Measurements from ENCODE around the gene ADGRG6. TPM values are rescaled to one million over a fixed set of nuclear protein-coding genes. Genes with fewer than 3 reads are reported as not detected.
"Not testable (repeated sequence)": the region's sequence is repeated elsewhere in the genome, so short reads cannot be mapped to it uniquely, and the experiment has no call there.

The ADGRG6 gene
- total and polyA plus RNA-seq, 9 donors: 1.6 to 10.6 (median 3.0) TPM

- 47 to 54% (median 48%) methylated on average over 5 of the region's 5 CpGs for WGBS, 3 donors
- H3K27ac ChIP-seq: no peak overlapping the region
- intact Hi-C loops (cut with DNase I): no loop called here
- DNase-seq: no peak
- H3K4me3 ChIP-seq: no peak overlapping the region
- TF ChIP-seq, protein P1, sequence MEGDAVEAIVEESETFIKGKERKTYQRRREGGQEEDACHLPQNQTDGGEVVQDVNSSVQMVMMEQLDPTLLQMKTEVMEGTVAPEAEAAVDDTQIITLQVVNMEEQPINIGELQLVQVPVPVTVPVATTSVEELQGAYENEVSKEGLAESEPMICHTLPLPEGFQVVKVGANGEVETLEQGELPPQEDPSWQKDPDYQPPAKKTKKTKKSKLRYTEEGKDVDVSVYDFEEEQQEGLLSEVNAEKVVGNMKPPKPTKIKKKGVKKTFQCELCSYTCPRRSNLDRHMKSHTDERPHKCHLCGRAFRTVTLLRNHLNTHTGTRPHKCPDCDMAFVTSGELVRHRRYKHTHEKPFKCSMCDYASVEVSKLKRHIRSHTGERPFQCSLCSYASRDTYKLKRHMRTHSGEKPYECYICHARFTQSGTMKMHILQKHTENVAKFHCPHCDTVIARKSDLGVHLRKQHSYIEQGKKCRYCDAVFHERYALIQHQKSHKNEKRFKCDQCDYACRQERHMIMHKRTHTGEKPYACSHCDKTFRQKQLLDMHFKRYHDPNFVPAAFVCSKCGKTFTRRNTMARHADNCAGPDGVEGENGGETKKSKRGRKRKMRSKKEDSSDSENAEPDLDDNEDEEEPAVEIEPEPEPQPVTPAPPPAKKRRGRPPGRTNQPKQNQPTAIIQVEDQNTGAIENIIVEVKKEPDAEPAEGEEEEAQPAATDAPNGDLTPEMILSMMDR (IDR thresholded peaks at IDR 0.05): no peak
- TF ChIP-seq POLR2A (IDR thresholded peaks at IDR 0.05) (no peak), EP300 (IDR thresholded peaks at IDR 0.05) (no peak)
- H3K36me3 ChIP-seq: no peaks in the 10 kb centered on the region
- H3K9me3 ChIP-seq: no peaks in the 10 kb centered on the region
- no peaks in the 10 kb centered on the region for H3K27me3 ChIP-seq
- no peaks in the 10 kb centered on the region for H3K4me1 ChIP-seq (ENCODE audit: insufficient read depth)
These were observed 22.2 kb upstream of the ADGRG6 start for GRCh38 chr6:142279350-142280180.

GRCh38 chr6:142280265-142280664, 21.5 kb upstream of the ADGRG6 start:
- Histone ChIP-seq H3K4me1 (ENCODE audit: insufficient read depth) (no peaks in the 10 kb centered on the region), H3K27ac (no peak overlapping the region), H3K36me3 (no peaks in the 10 kb centered on the region), H3K4me3 (no peak overlapping the region), H3K27me3 (no peaks in the 10 kb centered on the region), H3K9me3 (no peaks in the 10 kb centered on the region)
- 88 to 93% (median 89%) methylated on average over 1 of the region's 1 CpG for WGBS, 3 donors
- DNase-seq: no peak
- intact Hi-C loops (cut with DNase I): no loop called here
- TF ChIP-seq EP300 (IDR thresholded peaks at IDR 0.05): no peak
- TF ChIP-seq, protein P1 (IDR thresholded peaks at IDR 0.05): no peak
- TF ChIP-seq POLR2A (IDR thresholded peaks at IDR 0.05): no peak

DNA sequence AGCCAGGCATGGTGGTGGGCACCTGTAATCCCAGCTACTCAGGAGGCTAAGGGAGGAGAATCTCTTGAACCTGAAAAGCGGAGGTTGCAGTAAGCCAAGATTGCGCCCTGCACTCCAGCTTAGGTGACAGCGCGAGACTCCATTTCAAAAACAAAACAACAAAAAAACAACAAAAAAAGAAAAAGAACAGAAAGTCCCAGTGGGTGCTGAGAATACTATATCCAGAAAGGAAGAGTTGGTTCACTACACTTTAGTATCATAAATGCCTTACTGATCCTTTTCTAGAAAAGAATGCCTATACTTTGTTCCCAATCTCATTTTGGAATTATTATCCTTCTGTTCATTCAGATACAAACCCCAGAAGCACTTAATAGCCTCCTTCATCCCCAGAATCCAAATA, 20.9 kb upstream of the ADGRG6 start:
- Histone ChIP-seq H3K27me3 (no peaks in the 10 kb centered on the region), H3K27ac (no peak overlapping the region), H3K4me3 (no peak overlapping the region), H3K9me3 (no peaks in the 10 kb centered on the region), H3K36me3 (no peaks in the 10 kb centered on the region), H3K4me1 (ENCODE audit: insufficient read depth) (no peaks in the 10 kb centered on the region)
- intact Hi-C loops (cut with DNase I): no loop called here
- TF ChIP-seq EP300 (IDR thresholded peaks at IDR 0.05) (no peak), POLR2A (IDR thresholded peaks at IDR 0.05) (no peak)
- TF ChIP-seq, protein P1 (IDR thresholded peaks at IDR 0.05): no peak
- 95 to 98% (median 97%) methylated on average over 4 of the region's 4 CpGs for WGBS, 3 donors
- no peak for DNase-seq

GRCh38 chr6:142283138-142283537, 18.7 kb upstream of the ADGRG6 start:
- H3K9me3 ChIP-seq; H3K4me1 ChIP-seq (ENCODE audit: insufficient read depth); H3K27me3 ChIP-seq; H3K36me3 ChIP-seq; H3K4me3 ChIP-seq; intact Hi-C loops (cut with DNase I); DNase-seq; H3K27ac ChIP-seq: not testable (repeated sequence)
- 90 to 97% (median 96%) methylated on average over 2 to 4 of the region's 4 CpGs for WGBS, 3 donors

- no peak for TF ChIP-seq POLR2A (IDR thresholded peaks at IDR 0.05)
- TF ChIP-seq EP300 (IDR thresholded peaks at IDR 0.05): no peak
- TF ChIP-seq, protein P1 (IDR thresholded peaks at IDR 0.05): no peak
- no peaks in the 10 kb centered on the region for H3K36me3 ChIP-seq
- no peaks in the 10 kb centered on the region for H3K27me3 ChIP-seq
- no peak for DNase-seq
- no peaks in the 10 kb centered on the region for H3K4me1 ChIP-seq (ENCODE audit: insufficient read depth)
- no peak overlapping the region for H3K4me3 ChIP-seq
- H3K27ac ChIP-seq: no peak overlapping the region
- no peaks in the 10 kb centered on the region for H3K9me3 ChIP-seq
- WGBS, 3 donors: 60 to 78% (median 72%) methylated on average over 1 of the region's 1 CpG
- intact Hi-C loops (cut with DNase I): no loop called here
These were observed 17.4 kb upstream of the ADGRG6 start for GRCh38 chr6:142284419-142284818.

All from ovary (tissue), 9 donors.